Lower leg skin (tissue), 3 donors: ENCODE results near the gene ELOB.

ENCODE experiments used
- POLR2A ChIP-seq, 2 donors: fragments of 450-650 bp; IDR thresholded peaks; one replicate each; pipeline ENCODE4 v1.6.1; 2016 to 2017; ENCODE audit warnings: antibody characterized with exemption in 2 of 2, mild to moderate bottlenecking in 1 of 2, moderate library complexity in 1 of 2
- TF ChIP-seq, protein P1 (sequence below), 3 donors: fragments of 450-650 bp; IDR thresholded peaks; one replicate each; pipeline ENCODE4 v1.5.1; 2016; ENCODE audit warnings: antibody characterized with exemption in 3 of 3, mild to moderate bottlenecking in 3 of 3, moderate library complexity in 2 of 3

DNA sequence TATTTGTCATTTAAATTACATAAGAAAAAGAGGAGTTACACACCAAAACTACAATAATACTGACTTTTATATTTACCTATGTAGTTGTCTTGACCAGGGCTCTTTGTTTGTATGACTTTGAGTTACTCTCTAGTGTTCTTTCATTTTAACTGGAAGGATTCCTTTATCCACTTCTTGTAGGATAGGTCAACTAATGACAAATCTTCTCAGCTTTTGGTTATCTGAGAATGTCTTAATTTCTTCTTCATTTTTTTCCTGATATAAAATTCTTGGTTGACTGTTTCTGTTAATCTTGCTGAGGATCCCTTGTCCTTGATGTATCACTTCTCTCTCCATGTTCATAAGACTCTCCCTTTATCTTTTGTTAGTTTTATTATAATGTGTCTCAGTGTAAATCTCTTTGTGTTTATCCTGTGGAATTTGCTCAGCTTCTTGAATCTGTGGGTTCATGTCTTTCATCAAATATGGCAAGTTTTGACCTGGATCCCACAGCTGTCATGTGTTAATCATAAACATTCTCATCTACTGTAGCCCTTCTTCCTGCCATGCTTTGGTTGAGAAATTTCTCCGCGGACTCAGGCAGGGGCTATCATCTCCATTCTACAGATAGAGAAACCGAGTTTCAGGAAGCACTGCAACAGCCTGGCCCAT lies 26.6 kb upstream of the ELOB start:
- TF ChIP-seq, protein P1, sequence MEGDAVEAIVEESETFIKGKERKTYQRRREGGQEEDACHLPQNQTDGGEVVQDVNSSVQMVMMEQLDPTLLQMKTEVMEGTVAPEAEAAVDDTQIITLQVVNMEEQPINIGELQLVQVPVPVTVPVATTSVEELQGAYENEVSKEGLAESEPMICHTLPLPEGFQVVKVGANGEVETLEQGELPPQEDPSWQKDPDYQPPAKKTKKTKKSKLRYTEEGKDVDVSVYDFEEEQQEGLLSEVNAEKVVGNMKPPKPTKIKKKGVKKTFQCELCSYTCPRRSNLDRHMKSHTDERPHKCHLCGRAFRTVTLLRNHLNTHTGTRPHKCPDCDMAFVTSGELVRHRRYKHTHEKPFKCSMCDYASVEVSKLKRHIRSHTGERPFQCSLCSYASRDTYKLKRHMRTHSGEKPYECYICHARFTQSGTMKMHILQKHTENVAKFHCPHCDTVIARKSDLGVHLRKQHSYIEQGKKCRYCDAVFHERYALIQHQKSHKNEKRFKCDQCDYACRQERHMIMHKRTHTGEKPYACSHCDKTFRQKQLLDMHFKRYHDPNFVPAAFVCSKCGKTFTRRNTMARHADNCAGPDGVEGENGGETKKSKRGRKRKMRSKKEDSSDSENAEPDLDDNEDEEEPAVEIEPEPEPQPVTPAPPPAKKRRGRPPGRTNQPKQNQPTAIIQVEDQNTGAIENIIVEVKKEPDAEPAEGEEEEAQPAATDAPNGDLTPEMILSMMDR (IDR thresholded peaks at IDR 0.05), result no peak
- TF ChIP-seq POLR2A (IDR thresholded peaks at IDR 0.05), result no peak
